ENCODE results near the gene GNA12.

DNA sequence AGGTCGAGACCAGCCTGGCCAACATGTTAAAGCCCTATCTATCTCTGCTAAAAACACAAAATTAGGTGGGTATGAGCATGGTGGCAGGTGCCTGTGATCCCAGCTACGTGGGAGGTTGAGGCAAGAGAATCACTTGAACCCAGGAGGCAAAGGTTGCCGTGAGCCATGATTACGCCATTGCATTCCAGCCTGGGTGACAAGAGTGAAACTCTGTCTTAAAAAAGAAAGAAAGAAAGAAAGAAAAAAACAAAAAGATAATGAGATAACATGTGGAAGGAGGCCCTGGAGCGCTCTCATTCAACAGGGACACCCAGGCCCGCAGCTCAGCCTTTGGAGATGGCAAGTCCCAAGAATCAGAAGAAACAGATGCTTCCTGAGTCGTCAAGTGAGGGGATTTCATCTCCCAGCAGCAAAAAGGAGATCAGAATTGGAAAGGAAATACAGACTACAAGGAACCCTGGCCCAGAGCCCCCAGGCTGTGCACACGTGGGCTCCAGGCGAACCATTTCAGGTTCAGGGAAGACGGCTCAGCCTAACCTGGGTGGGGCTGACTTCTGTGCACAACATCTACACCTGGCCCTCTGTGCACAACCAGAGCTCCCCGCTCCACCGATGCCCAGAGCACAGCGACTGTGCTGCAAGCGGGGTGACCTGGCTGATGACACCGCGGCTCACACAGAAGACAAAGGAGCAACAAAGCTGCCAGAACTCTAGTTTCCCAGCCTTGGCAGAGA is 33.3 kb downstream of the GNA12 start:
- TF ChIP-seq POLR2A (IDR thresholded peaks at IDR 0.05; ENCODE audit: low read depth, low read length) (no peak), BHLHE40 (IDR thresholded peaks at IDR 0.05; ENCODE audit: low read depth, low read length) (no peak), RAD21 (IDR thresholded peaks at IDR 0.05; ENCODE audit: low read length) (no peak), SMC3 (IDR thresholded peaks at IDR 0.05; ENCODE audit: low read depth, low read length) (no peak), USF2 (IDR thresholded peaks at IDR 0.05; ENCODE audit: low read depth, low read length) (no peak), MAZ (IDR thresholded peaks at IDR 0.05; ENCODE audit: borderline replicate concordance, low read depth, low read length) (no peak), MAFK (IDR thresholded peaks at IDR 0.05; ENCODE audit: low read depth, low read length) (no peak), CEBPB (IDR thresholded peaks at IDR 0.05; ENCODE audit: low read depth, low read length) (no peak), RCOR1 (IDR thresholded peaks at IDR 0.05; ENCODE audit: insufficient replicate concordance, low read length) (no peak), CHD1 (IDR thresholded peaks at IDR 0.05; ENCODE audit: low read depth, low read length) (no peak)
- TF ChIP-seq, protein P1, sequence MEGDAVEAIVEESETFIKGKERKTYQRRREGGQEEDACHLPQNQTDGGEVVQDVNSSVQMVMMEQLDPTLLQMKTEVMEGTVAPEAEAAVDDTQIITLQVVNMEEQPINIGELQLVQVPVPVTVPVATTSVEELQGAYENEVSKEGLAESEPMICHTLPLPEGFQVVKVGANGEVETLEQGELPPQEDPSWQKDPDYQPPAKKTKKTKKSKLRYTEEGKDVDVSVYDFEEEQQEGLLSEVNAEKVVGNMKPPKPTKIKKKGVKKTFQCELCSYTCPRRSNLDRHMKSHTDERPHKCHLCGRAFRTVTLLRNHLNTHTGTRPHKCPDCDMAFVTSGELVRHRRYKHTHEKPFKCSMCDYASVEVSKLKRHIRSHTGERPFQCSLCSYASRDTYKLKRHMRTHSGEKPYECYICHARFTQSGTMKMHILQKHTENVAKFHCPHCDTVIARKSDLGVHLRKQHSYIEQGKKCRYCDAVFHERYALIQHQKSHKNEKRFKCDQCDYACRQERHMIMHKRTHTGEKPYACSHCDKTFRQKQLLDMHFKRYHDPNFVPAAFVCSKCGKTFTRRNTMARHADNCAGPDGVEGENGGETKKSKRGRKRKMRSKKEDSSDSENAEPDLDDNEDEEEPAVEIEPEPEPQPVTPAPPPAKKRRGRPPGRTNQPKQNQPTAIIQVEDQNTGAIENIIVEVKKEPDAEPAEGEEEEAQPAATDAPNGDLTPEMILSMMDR (conservative IDR thresholded peaks at IDR 0.05; ENCODE audit: low read depth, low read length): no peak

All from IMR-90 (cell line).